K562 (cell line): ENCODE data around the gene ALOX5. TPM values are rescaled to one million over a fixed set of nuclear protein-coding genes. Genes with fewer than 3 reads are reported as not detected.

Experiments
- ASH1L ChIP-seq: fragments of 450-650 bp; IDR thresholded peaks from 2 replicates; pipeline ENCODE4 v1.6.1; 2018; ENCODE audit warnings: borderline replicate concordance, mild to moderate bottlenecking, low read depth; ENCODE audit not compliant: partially characterized antibody
- ERF ChIP-seq: fragments of 450-650 bp; formaldehyde crosslinking; IDR thresholded peaks from 2 replicates; pipeline ENCODE4 v1.4.0; 2020; ENCODE audit warnings: mild to moderate bottlenecking, mixed read lengths
- ETS2 ChIP-seq: IDR thresholded peaks from 2 replicates; pipeline ENCODE4 v1.6.1; 2016; ENCODE audit warnings: borderline replicate concordance, missing genetic modification characterization, mild to moderate bottlenecking, moderate library complexity, missing compliant biosample characterization; ENCODE audit not compliant: poor library complexity, severe bottlenecking
- NELFE ChIP-seq: IDR thresholded peaks from 2 replicates; pipeline ENCODE4 v1.6.1; 2011; ENCODE audit warnings: mild to moderate bottlenecking; ENCODE audit not compliant: insufficient read depth, insufficient read length
- POLR3G ChIP-seq: IDR thresholded peaks from 2 replicates; pipeline ENCODE4 v1.6.1; 2011; ENCODE audit not compliant: insufficient read length, insufficient replicate concordance; ENCODE audit errors: extremely low read depth
- RBBP5 ChIP-seq: fragments of 200-600 bp; sonication (generic); IDR thresholded peaks from 2 replicates; pipeline ENCODE4 v1.6.1; 2012; ENCODE audit warnings: borderline replicate concordance, mild to moderate bottlenecking, low read length, control low read depth, inconsistent platforms; ENCODE audit not compliant: insufficient read depth, poor library complexity, severe bottlenecking
- SUPT5H ChIP-seq: fragments of 450-650 bp; IDR thresholded peaks from 2 replicates; pipeline ENCODE4 v1.6.1; 2016
- ZNF133 ChIP-seq: fragments of 250-450 bp; sonication (Bioruptor Pico); IDR thresholded peaks from 2 replicates; pipeline ENCODE4 v1.4.0; 2020; ENCODE audit warnings: mild to moderate bottlenecking
- ZNF253 ChIP-seq: fragments of 250-450 bp; sonication (Bioruptor Pico); conservative IDR thresholded peaks from 2 replicates; pipeline ENCODE4 v1.6.1; 2021; ENCODE audit warnings: mild to moderate bottlenecking
- polyA plus RNA-seq, 8 experiments: library from polyadenylated mRNA; depleted of rRNA in 4 of 8; stranded (reverse) in 5 of 8; unstranded in 3 of 8; fragments of >200 nt; fragmentation: Nextera tagmentation in 2 of 8; fragmentation: Illumina TruSeq in 1 of 8; extraction: Ambion mirVana in 2 of 8; extraction: Trizol in 1 of 8; gene quantifications; 2 replicates each; pipeline versions ENCODE4 v1.2.1 to v1.2.3, GENCODE V29; 2011 to 2014; ENCODE audit warnings: inconsistent platforms in 1 of 8, missing spikeins in 1 of 8
- total RNA-seq, 7 experiments: library from RNA; depleted of rRNA in 6 of 7; stranded (reverse); fragments of >200 nt in 6 of 7; fragmentation: Illumina TruSeq in 2 of 7; extraction: Trizol in 2 of 7; gene quantifications; 2 replicates each; pipeline versions ENCODE4 v1.2.1 to v1.2.3, GENCODE V29; 2011 to 2021; ENCODE audit warnings: low replicate concordance in 1 of 7
- TF ChIP-seq, protein P1 (sequence below): fragments of 200-800 bp; sonication (Bioruptor generic); IDR thresholded peaks from 2 replicates; pipeline ENCODE4 v1.6.1; 2017; ENCODE audit warnings: missing genetic modification characterization, missing compliant biosample characterization
- TF ChIP-seq, protein P2 (sequence below): fragments of 250-450 bp; sonication (Bioruptor Pico); IDR thresholded peaks from 2 replicates; pipeline ENCODE4 v1.8.0; 2021; ENCODE audit warnings: moderate library complexity, mild to moderate bottlenecking, inconsistent platforms
- TF ChIP-seq, protein P3 (sequence below): fragments of 250-450 bp; sonication (Bioruptor Pico); IDR thresholded peaks from 2 replicates; pipeline ENCODE4 v1.5.0; 2021; ENCODE audit warnings: mild to moderate bottlenecking, moderate library complexity
- TF ChIP-seq, protein P4 (sequence below): fragments of 250-450 bp; sonication (Bioruptor Pico); IDR thresholded peaks from 2 replicates; pipeline ENCODE4 v1.4.0; 2020; ENCODE audit warnings: mild to moderate bottlenecking, moderate library complexity, borderline replicate concordance
- TF ChIP-seq, protein P5 (sequence below): fragments of 250-450 bp; sonication (Bioruptor Pico); IDR thresholded peaks from 2 replicates; pipeline ENCODE4 v1.8.0; 2022; ENCODE audit warnings: inconsistent platforms

The ALOX5 gene
- total and polyA plus RNA-seq, 9 of the 15 experiments (the other 6 are each of a cell fraction or from before 2014, with no cell fraction given), result 0.10 to 2.4 (median 1.4) TPM

DNA sequence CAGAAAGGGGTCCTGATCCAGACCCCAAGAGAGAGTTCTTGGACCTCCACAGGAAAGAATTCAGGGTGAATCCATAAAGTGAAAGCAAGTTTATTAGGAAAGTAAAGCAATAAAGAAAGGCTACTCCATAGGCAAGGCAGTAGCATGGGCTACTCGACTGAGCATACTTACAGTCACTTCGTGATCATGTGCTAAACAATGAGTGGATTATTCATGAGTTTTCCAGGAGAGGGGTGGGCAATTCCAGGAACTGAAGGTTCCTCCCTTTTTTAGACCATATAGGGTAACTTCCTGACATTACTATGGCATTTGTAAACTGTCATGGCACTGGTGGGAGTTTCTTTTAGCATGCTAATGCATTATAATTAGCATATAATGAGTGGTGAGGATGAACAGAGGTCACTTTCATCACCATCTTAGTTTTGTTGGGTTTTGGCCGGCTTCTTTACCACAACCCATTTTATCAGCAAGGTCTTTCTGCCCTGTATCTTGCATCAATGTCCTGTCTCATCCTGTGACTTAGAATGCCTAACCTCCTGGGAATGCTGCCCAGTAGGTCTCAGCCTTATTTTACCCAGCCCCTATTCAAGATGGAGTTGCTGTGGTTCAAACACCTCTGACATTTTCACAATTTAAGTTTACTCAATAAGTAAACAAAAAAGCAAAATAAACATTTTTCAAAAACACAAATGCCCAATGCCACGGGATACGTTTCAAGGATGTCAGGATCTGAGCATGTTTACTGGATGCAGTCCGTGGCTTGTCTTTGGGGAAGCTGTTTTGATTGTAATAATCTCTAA lies 37.0 kb downstream of the ALOX5 start (continued):
- TF ChIP-seq, protein P1, sequence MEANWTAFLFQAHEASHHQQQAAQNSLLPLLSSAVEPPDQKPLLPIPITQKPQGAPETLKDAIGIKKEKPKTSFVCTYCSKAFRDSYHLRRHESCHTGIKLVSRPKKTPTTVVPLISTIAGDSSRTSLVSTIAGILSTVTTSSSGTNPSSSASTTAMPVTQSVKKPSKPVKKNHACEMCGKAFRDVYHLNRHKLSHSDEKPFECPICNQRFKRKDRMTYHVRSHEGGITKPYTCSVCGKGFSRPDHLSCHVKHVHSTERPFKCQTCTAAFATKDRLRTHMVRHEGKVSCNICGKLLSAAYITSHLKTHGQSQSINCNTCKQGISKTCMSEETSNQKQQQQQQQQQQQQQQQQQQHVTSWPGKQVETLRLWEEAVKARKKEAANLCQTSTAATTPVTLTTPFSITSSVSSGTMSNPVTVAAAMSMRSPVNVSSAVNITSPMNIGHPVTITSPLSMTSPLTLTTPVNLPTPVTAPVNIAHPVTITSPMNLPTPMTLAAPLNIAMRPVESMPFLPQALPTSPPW, result peak; percentile 81
- TF ChIP-seq, protein P2, sequence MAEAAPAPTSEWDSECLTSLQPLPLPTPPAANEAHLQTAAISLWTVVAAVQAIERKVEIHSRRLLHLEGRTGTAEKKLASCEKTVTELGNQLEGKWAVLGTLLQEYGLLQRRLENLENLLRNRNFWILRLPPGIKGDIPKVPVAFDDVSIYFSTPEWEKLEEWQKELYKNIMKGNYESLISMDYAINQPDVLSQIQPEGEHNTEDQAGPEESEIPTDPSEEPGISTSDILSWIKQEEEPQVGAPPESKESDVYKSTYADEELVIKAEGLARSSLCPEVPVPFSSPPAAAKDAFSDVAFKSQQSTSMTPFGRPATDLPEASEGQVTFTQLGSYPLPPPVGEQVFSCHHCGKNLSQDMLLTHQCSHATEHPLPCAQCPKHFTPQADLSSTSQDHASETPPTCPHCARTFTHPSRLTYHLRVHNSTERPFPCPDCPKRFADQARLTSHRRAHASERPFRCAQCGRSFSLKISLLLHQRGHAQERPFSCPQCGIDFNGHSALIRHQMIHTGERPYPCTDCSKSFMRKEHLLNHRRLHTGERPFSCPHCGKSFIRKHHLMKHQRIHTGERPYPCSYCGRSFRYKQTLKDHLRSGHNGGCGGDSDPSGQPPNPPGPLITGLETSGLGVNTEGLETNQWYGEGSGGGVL (CRISPR knock-in tag), result peak; percentile 70; the same call in 1 of the 2 replicates
- peak; percentile 80 for TF ChIP-seq ETS2
- TF ChIP-seq, protein P3, sequence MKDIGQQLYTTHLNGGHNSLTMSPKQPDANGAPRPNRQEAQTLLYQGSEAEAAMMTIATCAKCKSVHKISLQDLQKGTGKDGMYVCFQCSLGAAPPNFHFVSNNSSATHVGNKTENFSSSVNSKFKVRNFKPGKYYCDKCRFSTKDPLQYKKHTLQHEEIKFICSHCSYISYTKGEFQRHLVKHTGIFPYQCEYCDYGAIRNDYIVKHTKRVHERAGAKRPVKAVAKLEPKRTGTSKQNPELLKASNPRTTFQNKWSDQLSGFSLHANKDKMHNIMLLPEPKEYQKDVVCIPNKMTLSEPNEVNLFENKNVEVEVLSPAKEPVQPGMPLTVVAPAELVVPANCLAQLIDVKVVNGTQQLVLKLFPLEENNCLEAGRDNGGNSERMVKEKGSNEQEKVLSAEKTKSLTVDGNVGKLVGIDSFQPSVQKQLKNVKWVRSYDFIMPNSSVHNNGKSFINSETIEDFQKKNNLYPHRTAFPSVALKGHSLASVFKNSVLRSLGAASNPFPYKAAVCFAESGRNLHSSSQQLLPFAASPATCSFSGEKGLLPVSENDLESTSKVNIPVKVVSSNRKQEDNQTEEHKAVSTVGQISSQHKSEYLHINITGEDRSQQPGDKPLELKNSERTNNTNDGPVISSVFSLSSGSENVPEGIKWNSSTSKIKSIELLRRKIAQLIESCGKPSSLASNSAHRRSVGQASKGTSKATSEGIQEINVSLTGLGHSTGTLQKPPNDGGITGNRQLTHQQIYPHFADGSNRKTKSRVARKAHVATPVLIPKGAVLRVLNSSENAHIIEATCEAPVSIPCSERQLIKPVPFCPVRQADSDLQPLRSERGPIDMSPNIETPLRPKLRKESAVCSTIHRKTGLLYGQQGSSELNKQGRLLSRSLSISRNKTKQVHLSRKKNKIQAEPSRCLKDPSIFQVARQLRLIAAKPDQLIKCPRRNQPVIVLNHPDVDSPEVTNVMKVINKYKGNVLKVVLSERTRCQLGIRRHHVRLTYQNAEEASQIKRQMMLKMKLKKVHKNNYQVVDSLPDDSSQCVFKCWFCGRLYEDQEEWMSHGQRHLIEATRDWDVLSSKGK (CRISPR knock-in tag), result 0 out of 2 replicates have a peak, but pooled peaks have one; percentile 65
- TF ChIP-seq RBBP5, result no peak
- TF ChIP-seq, protein P4, sequence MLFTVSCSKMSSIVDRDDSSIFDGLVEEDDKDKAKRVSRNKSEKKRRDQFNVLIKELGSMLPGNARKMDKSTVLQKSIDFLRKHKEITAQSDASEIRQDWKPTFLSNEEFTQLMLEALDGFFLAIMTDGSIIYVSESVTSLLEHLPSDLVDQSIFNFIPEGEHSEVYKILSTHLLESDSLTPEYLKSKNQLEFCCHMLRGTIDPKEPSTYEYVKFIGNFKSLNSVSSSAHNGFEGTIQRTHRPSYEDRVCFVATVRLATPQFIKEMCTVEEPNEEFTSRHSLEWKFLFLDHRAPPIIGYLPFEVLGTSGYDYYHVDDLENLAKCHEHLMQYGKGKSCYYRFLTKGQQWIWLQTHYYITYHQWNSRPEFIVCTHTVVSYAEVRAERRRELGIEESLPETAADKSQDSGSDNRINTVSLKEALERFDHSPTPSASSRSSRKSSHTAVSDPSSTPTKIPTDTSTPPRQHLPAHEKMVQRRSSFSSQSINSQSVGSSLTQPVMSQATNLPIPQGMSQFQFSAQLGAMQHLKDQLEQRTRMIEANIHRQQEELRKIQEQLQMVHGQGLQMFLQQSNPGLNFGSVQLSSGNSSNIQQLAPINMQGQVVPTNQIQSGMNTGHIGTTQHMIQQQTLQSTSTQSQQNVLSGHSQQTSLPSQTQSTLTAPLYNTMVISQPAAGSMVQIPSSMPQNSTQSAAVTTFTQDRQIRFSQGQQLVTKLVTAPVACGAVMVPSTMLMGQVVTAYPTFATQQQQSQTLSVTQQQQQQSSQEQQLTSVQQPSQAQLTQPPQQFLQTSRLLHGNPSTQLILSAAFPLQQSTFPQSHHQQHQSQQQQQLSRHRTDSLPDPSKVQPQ, result peak; percentile 83; the same call in 1 of the 2 replicates
- peak; percentile 95 for TF ChIP-seq ZNF133 (CRISPR knock-in tag)
- no peak for TF ChIP-seq POLR3G
- no peak for TF ChIP-seq ASH1L
- TF ChIP-seq, protein P5, sequence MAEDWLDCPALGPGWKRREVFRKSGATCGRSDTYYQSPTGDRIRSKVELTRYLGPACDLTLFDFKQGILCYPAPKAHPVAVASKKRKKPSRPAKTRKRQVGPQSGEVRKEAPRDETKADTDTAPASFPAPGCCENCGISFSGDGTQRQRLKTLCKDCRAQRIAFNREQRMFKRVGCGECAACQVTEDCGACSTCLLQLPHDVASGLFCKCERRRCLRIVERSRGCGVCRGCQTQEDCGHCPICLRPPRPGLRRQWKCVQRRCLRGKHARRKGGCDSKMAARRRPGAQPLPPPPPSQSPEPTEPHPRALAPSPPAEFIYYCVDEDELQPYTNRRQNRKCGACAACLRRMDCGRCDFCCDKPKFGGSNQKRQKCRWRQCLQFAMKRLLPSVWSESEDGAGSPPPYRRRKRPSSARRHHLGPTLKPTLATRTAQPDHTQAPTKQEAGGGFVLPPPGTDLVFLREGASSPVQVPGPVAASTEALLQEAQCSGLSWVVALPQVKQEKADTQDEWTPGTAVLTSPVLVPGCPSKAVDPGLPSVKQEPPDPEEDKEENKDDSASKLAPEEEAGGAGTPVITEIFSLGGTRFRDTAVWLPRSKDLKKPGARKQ (CRISPR knock-in tag), result peak; percentile 57; the same call in 1 of the 2 replicates
- peak; percentile 99 for TF ChIP-seq ERF
- TF ChIP-seq SUPT5H, result peak; percentile 82
- no peak for TF ChIP-seq NELFE
- peak; percentile 91 for TF ChIP-seq ZNF253 (CRISPR knock-in tag)
